A549 (cell line): Measurements from ENCODE around the gene PKD2L1. TPM values are rescaled to one million over a fixed set of nuclear protein-coding genes. Genes with fewer than 3 reads are reported as not detected.

Experiments
- ATAC-seq, 2 experiments: fragments of 200-7000 bp in 1 of 2; fragments of >200 bp in 1 of 2; cut with Nextera tagmentation in 1 of 2; cut with Tn5 transposase in 1 of 2; 3 replicates each; pipeline versions ENCODE4 v1.8.0 to v1.9.1; 2018 to 2020; ENCODE audit warnings: mild to moderate bottlenecking in 1 of 2, moderate library complexity in 1 of 2
- CTCF ChIA-PET: fragments of 300-600 bp; sonication (Branson Sonifier 250); formaldehyde crosslinking; extraction: SDS; loops from one replicate; lab custom pipeline; 2021; ENCODE audit warnings: antibody characterized with exemption, inconsistent platforms; lab: Yijun Ruan, JAX
- POLR2A ChIA-PET: fragments of 350-600 bp; formaldehyde crosslinking; extraction: SDS; loops from one replicate; lab custom pipeline; 2021; ENCODE audit warnings: antibody characterized with exemption, inconsistent platforms; lab: Yijun Ruan, JAX
- DNase-seq, 2 experiments: peaks; one replicate each; pipeline versions ENCODE4 v3.0.0 to v3.0.0-alpha.2; 2011 to 2016; ENCODE audit warnings: low read depth in 1 of 2, low spot score in 1 of 2
- FAIRE-seq: peaks from 2 replicates; lab custom pipeline; 2011; peaks lifted over from hg19 to GRCh38; lab: Jason Lieb, UNC
- H3K27ac ChIP-seq, 2 experiments: fragments of >200 bp; sonication (Bioruptor Twin); formaldehyde crosslinking; 3 replicates each; pipeline ENCODE4 v1.5.1; 2016 to 2017
- H3K4me1 ChIP-seq: fragments of >200 bp; sonication (Bioruptor Twin); formaldehyde crosslinking; 3 replicates; pipeline ENCODE4 v1.6.1; 2016
- H3K4me2 ChIP-seq: fragments of >200 bp; sonication (Bioruptor Twin); formaldehyde crosslinking; 3 replicates; pipeline ENCODE4 v1.6.1; 2016
- H3K4me3 ChIP-seq: fragments of >200 bp; sonication (Bioruptor Twin); formaldehyde crosslinking; 3 replicates; pipeline ENCODE4 v1.5.1; 2016
- H3K9me3 ChIP-seq: fragments of >200 bp; sonication (Bioruptor Twin); formaldehyde crosslinking; 3 replicates; pipeline ENCODE4 v1.6.1; 2016
- BCL3 ChIP-seq: fragments of >200 bp; sonication (Bioruptor Twin); formaldehyde crosslinking; IDR thresholded peaks from 3 replicates; pipeline ENCODE4 v1.6.1; 2016
- CBX8 ChIP-seq: fragments of 200-600 bp; sonication (generic); IDR thresholded peaks from 2 replicates; pipeline ENCODE4 v1.6.1; 2016
- CEBPB ChIP-seq, 2 experiments: fragments of >200 bp in 1 of 2; sonication (Bioruptor Twin) in 1 of 2; formaldehyde crosslinking in 1 of 2; IDR thresholded peaks; 2 replicates each; pipeline ENCODE4 v1.6.1; 2012 to 2016
- CHD2 ChIP-seq: fragments of 150-350 bp; IDR thresholded peaks from 2 replicates; pipeline ENCODE4 v1.6.1; 2014; ENCODE audit warnings: low read length; ENCODE audit not compliant: partially characterized antibody
- CHD4 ChIP-seq: fragments of 200-600 bp; sonication (generic); IDR thresholded peaks from 2 replicates; pipeline ENCODE4 v1.6.1; 2016; ENCODE audit warnings: antibody characterized with exemption, mild to moderate bottlenecking, borderline replicate concordance
- ELK1 ChIP-seq: fragments of 150-350 bp; IDR thresholded peaks from 2 replicates; pipeline ENCODE4 v1.6.1; 2014; ENCODE audit warnings: low read depth, mild to moderate bottlenecking, low read length
- FOSB ChIP-seq: fragments of 250-450 bp; sonication (Bioruptor Pico); IDR thresholded peaks from 2 replicates; pipeline ENCODE4 v1.5.0; 2020; ENCODE audit warnings: mild to moderate bottlenecking, moderate library complexity
- FOSL2 ChIP-seq, 2 experiments: fragments of 450-650 bp in 1 of 2; fragments of >200 bp in 1 of 2; sonication (Bioruptor Twin) in 1 of 2; formaldehyde crosslinking; IDR thresholded peaks; 2 replicates each; pipeline versions ENCODE4 v1.5.0 to v1.6.1; 2016 to 2020; ENCODE audit warnings: mild to moderate bottlenecking in 1 of 2, moderate library complexity in 1 of 2
- FOXS1 ChIP-seq: fragments of 250-450 bp; sonication (Bioruptor Pico); IDR thresholded peaks from 2 replicates; pipeline ENCODE4 v1.5.0; 2020; ENCODE audit warnings: mild to moderate bottlenecking, moderate library complexity
- GATA3 ChIP-seq: IDR thresholded peaks from 2 replicates; pipeline ENCODE4 v1.6.1; 2012; ENCODE audit warnings: borderline replicate concordance
- HDAC2 ChIP-seq: fragments of 200-600 bp; sonication (generic); IDR thresholded peaks from 2 replicates; pipeline ENCODE4 v1.6.1; 2016
- HEYL ChIP-seq: fragments of 250-450 bp; sonication (Bioruptor Pico); IDR thresholded peaks from 2 replicates; pipeline ENCODE4 v1.8.0; 2021; ENCODE audit warnings: mild to moderate bottlenecking, moderate library complexity
- HMGXB4 ChIP-seq: fragments of 250-450 bp; sonication (Bioruptor Pico); IDR thresholded peaks from 2 replicates; pipeline ENCODE4 v1.5.0; 2021; ENCODE audit warnings: mild to moderate bottlenecking, moderate library complexity, borderline replicate concordance
- HOXB5 ChIP-seq: fragments of 250-450 bp; sonication (Bioruptor Pico); IDR thresholded peaks from 2 replicates; pipeline ENCODE4 v1.5.0; 2020; ENCODE audit warnings: mild to moderate bottlenecking, moderate library complexity
- JUN ChIP-seq, 2 experiments: fragments of >200 bp; sonication (Bioruptor Twin); formaldehyde crosslinking; IDR thresholded peaks; 2 replicates in 1 of 2; 3 replicates in 1 of 2; pipeline ENCODE4 v1.6.1; 2016 to 2017
- KDM1A ChIP-seq: fragments of 200-600 bp; sonication (generic); IDR thresholded peaks from 2 replicates; pipeline ENCODE4 v1.6.1; 2016; ENCODE audit warnings: low read depth, mild to moderate bottlenecking
- KDM5A ChIP-seq: fragments of 200-600 bp; sonication (generic); IDR thresholded peaks from 2 replicates; pipeline ENCODE4 v1.6.1; 2016; ENCODE audit warnings: antibody characterized with exemption, mild to moderate bottlenecking
- MAFK ChIP-seq: fragments of 450-650 bp; IDR thresholded peaks from 2 replicates; pipeline ENCODE4 v1.6.1; 2014; ENCODE audit not compliant: partially characterized antibody
- MAX ChIP-seq: IDR thresholded peaks from 2 replicates; pipeline ENCODE4 v1.6.1; 2012
- MAZ ChIP-seq: fragments of 150-350 bp; IDR thresholded peaks from 2 replicates; pipeline ENCODE4 v1.6.1; 2014; ENCODE audit warnings: antibody characterized with exemption, low read depth, low read length, borderline replicate concordance
- MYC ChIP-seq: IDR thresholded peaks from 2 replicates; pipeline ENCODE4 v1.6.1; 2012; ENCODE audit warnings: mild to moderate bottlenecking, inconsistent platforms, low read length, improper control_type of control experiment, borderline replicate concordance
- NPAS2 ChIP-seq: fragments of 250-450 bp; sonication (Bioruptor Pico); IDR thresholded peaks from 2 replicates; pipeline ENCODE4 v1.8.0; 2022; ENCODE audit warnings: mild to moderate bottlenecking, moderate library complexity, borderline replicate concordance
- PHF8 ChIP-seq: fragments of 200-600 bp; sonication (generic); IDR thresholded peaks from 2 replicates; pipeline ENCODE4 v1.6.1; 2016; ENCODE audit warnings: low read depth, mild to moderate bottlenecking, antibody characterized with exemption, moderate library complexity, borderline replicate concordance
- POLR2AphosphoS2 ChIP-seq: conservative IDR thresholded peaks from 2 replicates; pipeline ENCODE4 v1.6.1; 2012; ENCODE audit warnings: low read length, improper control_type of control experiment, inconsistent platforms
- REST ChIP-seq: fragments of 200-600 bp; sonication (generic); IDR thresholded peaks from 2 replicates; pipeline ENCODE4 v1.6.1; 2016; ENCODE audit warnings: antibody characterized with exemption, mild to moderate bottlenecking, moderate library complexity
- RFX5 ChIP-seq: fragments of 450-650 bp; IDR thresholded peaks from 2 replicates; pipeline ENCODE4 v1.7.1; 2014; ENCODE audit warnings: antibody characterized with exemption, mild to moderate bottlenecking, moderate library complexity
- RNF2 ChIP-seq: fragments of 200-600 bp; sonication (generic); IDR thresholded peaks from 2 replicates; pipeline ENCODE4 v1.6.1; 2016; ENCODE audit warnings: low read depth, mild to moderate bottlenecking, antibody characterized with exemption, moderate library complexity, borderline replicate concordance
- SREBF2 ChIP-seq: fragments of 450-650 bp; IDR thresholded peaks from 2 replicates; pipeline ENCODE4 v1.6.1; 2014; ENCODE audit warnings: mild to moderate bottlenecking, moderate library complexity
- TFCP2L1 ChIP-seq: fragments of 250-450 bp; sonication (Bioruptor Pico); IDR thresholded peaks from 2 replicates; pipeline ENCODE4 v1.5.0; 2021; ENCODE audit warnings: mild to moderate bottlenecking
- TP53 ChIP-seq: fragments of 250-450 bp; sonication (Bioruptor Pico); IDR thresholded peaks from 2 replicates; pipeline ENCODE4 v1.5.0; 2021; ENCODE audit warnings: mild to moderate bottlenecking, moderate library complexity
- ZC3H11A ChIP-seq: fragments of 450-650 bp; IDR thresholded peaks from 2 replicates; pipeline ENCODE4 v1.6.1; 2014; ENCODE audit warnings: antibody characterized with exemption, mild to moderate bottlenecking
- ZSCAN20 ChIP-seq: fragments of 250-450 bp; sonication (Bioruptor Pico); IDR thresholded peaks from 2 replicates; pipeline ENCODE4 v1.8.0; 2022; ENCODE audit warnings: mild to moderate bottlenecking, moderate library complexity
- WGBS: methylation state at CpG from one replicate; pipeline ENCODE4 v1.1.6; 2017; ENCODE audit errors: missing lambda C conversion rate; 5-methylcytosine and 5-hydroxymethylcytosine counted together
- polyA plus RNA-seq, 4 experiments: library from polyadenylated mRNA; depleted of rRNA in 3 of 4; stranded (reverse); fragments of >200 nt; fragmentation: RNase III in 1 of 4; extraction: RNeasy Plus Mini Kit Qiagen cat#74134 plus additional on column Dnase treatment in 1 of 4; gene quantifications; 2 replicates in 3 of 4; 3 replicates in 1 of 4; pipeline ENCODE4 v1.2.3, GENCODE V29; 2011 to 2017

The PKD2L1 gene
- polyA plus RNA-seq, 2 of the 4 experiments (the other 2 are of a cell fraction): 0.06 to 0.10 TPM

GRCh38 chr10:100286051-100287033, 43.7 kb downstream of the PKD2L1 start, which contains the start of gene BLOC1S2:
BLOC1S2 (minus strand) TSS chr10:100286680; CDS start chr10:100286659, 21 bp downstream.
- POLR2A ChIA-PET: interaction anchor here (0.5 to 1.6 kb wide), 12 partner anchors 11 to 309 kb away, joined by 3 to 8 read pairs (median 3); partner anchors contain the start of genes CWF19L1 and SCD
- peak; percentile 18 for FAIRE-seq
- TF ChIP-seq JUN (IDR thresholded peaks at IDR 0.05): peak; percentile 62 to 91; a peak in 4 of 5 replicates
- no peak for TF ChIP-seq HOXB5
- no peak for TF ChIP-seq CHD2
- TF ChIP-seq RNF2: no peak
- TF ChIP-seq FOXS1 (CRISPR knock-in tag): no peak
- TF ChIP-seq MAFK: peak; percentile 73
- TF ChIP-seq FOSL2 (IDR thresholded peaks at IDR 0.05): no peak
- no peak for TF ChIP-seq FOSL2 (CRISPR knock-in tag; IDR thresholded peaks at IDR 0.05)
- no peak for TF ChIP-seq MYC
- TF ChIP-seq TFCP2L1 (CRISPR knock-in tag): no peak
- TF ChIP-seq BCL3: peak; percentile 75; the same call in 1 of the 3 replicates
- TF ChIP-seq REST: no peak
- peak; percentile 60 for TF ChIP-seq KDM5A
- no peak for TF ChIP-seq POLR2AphosphoS2
- TF ChIP-seq HDAC2: no peak
- TF ChIP-seq GATA3: no peak; the same call in 1 of the 2 replicates
- TF ChIP-seq KDM1A: no peak
- TF ChIP-seq NPAS2: no peak
- TF ChIP-seq PHF8: peak; percentile 96; the same call in 1 of the 2 replicates
- no peak for TF ChIP-seq FOSB (CRISPR knock-in tag)
- TF ChIP-seq CHD4: no peak
- TF ChIP-seq ZSCAN20: no peak
- peak; percentile 83 for TF ChIP-seq MAX
- TF ChIP-seq ELK1: no peak
- TF ChIP-seq HEYL (CRISPR knock-in tag): no peak
- TF ChIP-seq CBX8: no peak
- TF ChIP-seq ZC3H11A: no peak
- no peak for TF ChIP-seq CEBPB (IDR thresholded peaks at IDR 0.05)
- TF ChIP-seq HMGXB4 (CRISPR knock-in tag): no peak
- no peak for TF ChIP-seq SREBF2
- TF ChIP-seq TP53: no peak
- TF ChIP-seq MAZ: no peak
- TF ChIP-seq RFX5: no peak

More at GRCh38 chr10:100286051-100287033, 43.7 kb downstream of the PKD2L1 start, which contains the start of gene BLOC1S2:
- peak; percentile 89 to 97 for DNase-seq
- H3K4me2 ChIP-seq: peak within 1 kb of the TSS; percentile 85
- WGBS: 3% methylated on average over 30 of the region's 63 CpGs
- peaks cover 27% of the 10 kb centered on the region for H3K4me1 ChIP-seq
- peak; percentile 93 to 97 for ATAC-seq
- peak within 1 kb of the TSS; percentile 89 to 95 for H3K27ac ChIP-seq
- CTCF ChIA-PET: interaction anchor here (0.6 to 1.1 kb wide), 5 partner anchors 12 to 269 kb away, joined by 3 to 6 read pairs (median 4); no protein-coding TSS in a partner anchor
- no peaks in the 10 kb centered on the region for H3K9me3 ChIP-seq
- peak within 1 kb of the TSS; percentile 79 for H3K4me3 ChIP-seq
